Activated CD8-positive, alpha-beta memory T cell treated with anti-CD3 and anti-CD28 coated beads for 24 hours (primary cell): ENCODE measurements around the gene TMEM120A.

Experiments used
- DNase-seq: peaks from one replicate; pipeline ENCODE4 v3.0.0-alpha.2; 2020

Gene TMEM120A

GRCh38 chr7:75957021-75957736 is 37.2 kb downstream of the TMEM120A start:
- DNase-seq, result no peak

GRCh38 chr7:75955331-75955955 is 39.0 kb downstream of the TMEM120A start:
- no peak for DNase-seq

GRCh38 chr7:75953931-75954330 is 40.5 kb downstream of the TMEM120A start:
- DNase-seq, result no peak

GRCh38 chr7:75953431-75953830 is 41.0 kb downstream of the TMEM120A start:
- no peak for DNase-seq

- DNase-seq, result no peak
Observed at GRCh38 chr7:75951506-75951905, 42.9 kb downstream of the TMEM120A start.

GRCh38 chr7:75950111-75950681 is 44.2 kb downstream of the TMEM120A start:
- DNase-seq, result no peak

GRCh38 chr7:75948179-75948578 is 46.2 kb downstream of the TMEM120A start:
- DNase-seq, result no peak

GRCh38 chr7:75946207-75946855 is 48.1 kb downstream of the TMEM120A start:
- DNase-seq, result no peak

GRCh38 chr7:75945297-75946168 is 48.9 kb downstream of the TMEM120A start:
- no peak for DNase-seq

GRCh38 chr7:75944507-75944906 is 49.9 kb downstream of the TMEM120A start:
- DNase-seq, result no peak

GRCh38 chr7:75943864-75944263 is 50.5 kb downstream of the TMEM120A start:
- no peak for DNase-seq

- no peak for DNase-seq
Observed at GRCh38 chr7:75938921-75939320, 55.5 kb downstream of the TMEM120A start.

- DNase-seq, result no peak
Observed at GRCh38 chr7:75937958-75938786, 56.2 kb downstream of the TMEM120A start.
